ENCODE data around the gene LRRC45. TPM values are rescaled to one million over a fixed set of nuclear protein-coding genes. Genes with fewer than 3 reads are reported as not detected.

Gene LRRC45
- total RNA-seq, 2 donors from 2014 or later = 22.2 to 24.1 TPM

DNA sequence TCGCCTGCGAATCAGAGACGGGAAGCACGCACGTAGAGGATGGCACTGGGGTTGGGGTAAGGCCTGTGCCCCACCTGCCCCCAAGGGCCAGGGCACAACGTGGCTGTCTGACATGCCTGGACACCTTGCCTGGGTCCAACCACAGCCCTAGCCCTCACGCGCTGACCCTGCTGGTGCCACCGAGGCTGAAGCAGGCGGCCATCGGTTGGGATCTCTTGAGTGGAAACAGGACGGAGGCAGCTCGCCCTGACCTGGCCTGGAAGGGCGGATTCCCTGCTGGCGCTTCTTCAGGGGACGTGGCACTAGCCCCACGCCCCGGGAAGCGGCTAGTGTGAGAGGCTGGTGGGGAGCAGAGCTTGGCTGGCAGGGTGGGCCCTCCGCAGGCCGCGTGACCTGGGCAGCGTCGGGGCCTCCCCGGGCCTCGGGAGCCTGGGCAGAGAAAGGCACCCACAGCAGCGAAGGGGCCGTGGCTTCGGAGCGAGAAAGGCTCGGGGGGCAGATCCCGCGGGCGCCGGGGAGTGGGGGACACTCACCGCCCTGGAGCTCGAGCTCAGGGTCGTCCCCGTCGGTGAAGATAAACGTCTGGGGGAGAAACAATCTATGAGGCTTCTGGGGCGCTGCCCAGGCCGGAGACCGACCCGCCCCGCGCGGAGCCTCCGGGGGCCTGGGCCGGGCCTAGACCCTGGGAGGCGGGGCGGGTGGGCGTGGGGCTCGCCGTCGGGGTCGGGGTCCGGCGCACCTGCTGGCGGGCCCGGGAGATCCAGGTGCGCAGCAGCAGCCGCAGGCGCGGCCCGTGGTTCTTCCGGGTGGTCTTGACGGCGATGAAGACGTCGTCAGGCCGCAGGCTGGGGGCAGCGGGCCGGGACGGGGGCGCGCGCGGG lies 27.9 kb downstream of the LRRC45 start:
- intact Hi-C loops (cut with DNase I) = no loop called here
- Histone ChIP-seq H3K4me3 (peak overlapping the region; percentile 71 to 75), H3K4me1 (replicated peaks) (peaks cover 19% of the 10 kb centered on the region), H3K27me3 (replicated peaks; ENCODE audit: insufficient read depth) (no peaks in the 10 kb centered on the region), H3K27ac (peak overlapping the region; percentile 45 to 68), H3K9me3 (no peaks in the 10 kb centered on the region), H3K36me3 (peaks cover 13 to 29% of the 10 kb centered on the region in 2 donors)
- DNase-seq (ENCODE audit: low spot score) = no peak
- TF ChIP-seq POLR2AphosphoS5 (IDR thresholded peaks at IDR 0.05) = no peak
- no peak for TF ChIP-seq CTCF (IDR thresholded peaks at IDR 0.05)
- no peak for TF ChIP-seq POLR2A (IDR thresholded peaks at IDR 0.05)
- WGBS = 12% methylated on average over 54 of the region's 79 CpGs

- Histone ChIP-seq H3K27ac (peak within 1 kb of the TSS; percentile 45 to 68), H3K4me1 (replicated peaks) (peaks cover 19% of the 10 kb centered on the region), H3K27me3 (replicated peaks; ENCODE audit: insufficient read depth) (no peaks in the 10 kb centered on the region), H3K4me3 (peak within 1 kb of the TSS; percentile 71 to 75), H3K9me3 (no peaks in the 10 kb centered on the region), H3K36me3 (peaks cover 20 to 38% of the 10 kb centered on the region in 2 donors)
- TF ChIP-seq CTCF (IDR thresholded peaks at IDR 0.05) (no peak), POLR2AphosphoS5 (IDR thresholded peaks at IDR 0.05) (peak; percentile 74), POLR2A (IDR thresholded peaks at IDR 0.05) (peak; percentile 13)
- peak; percentile 69 for DNase-seq (ENCODE audit: low spot score)
- intact Hi-C loops (cut with DNase I) = no loop called here
- 2% methylated on average over 30 of the region's 94 CpGs for WGBS
Measured at GRCh38 chr17:82051776-82052637, 28.9 kb downstream of the LRRC45 start, which contains the start of the genes GPS1 and RFNG. Gene GPS1 (plus strand): TSS chr17:82051898. CDS start chr17:82051932, 34 bp downstream. Gene RFNG (minus strand): TSS chr17:82051811. CDS start chr17:82051766, 45 bp downstream.

GRCh38 chr17:82052638-82053059 lies 29.5 kb downstream of the LRRC45 start:
- peaks cover 20 to 35% of the 10 kb centered on the region in 2 donors for H3K36me3 ChIP-seq
- WGBS = 27% methylated on average over 19 of the region's 19 CpGs
- intact Hi-C loops (cut with DNase I) = no loop called here
- H3K4me3 ChIP-seq = peak overlapping the region; percentile 71 to 75
- H3K27me3 ChIP-seq (replicated peaks; ENCODE audit: insufficient read depth) = no peaks in the 10 kb centered on the region
- H3K4me1 ChIP-seq (replicated peaks) = peaks cover 19% of the 10 kb centered on the region
- no peak for DNase-seq (ENCODE audit: low spot score)
- H3K9me3 ChIP-seq = no peaks in the 10 kb centered on the region
- no peak for TF ChIP-seq POLR2A (IDR thresholded peaks at IDR 0.05)
- peak overlapping the region in 1 of 2 donors; percentile 68 for H3K27ac ChIP-seq

GRCh38 chr17:82053130-82053529 lies 30.0 kb downstream of the LRRC45 start:
- WGBS = 86% methylated on average over 16 of the region's 19 CpGs
- Histone ChIP-seq H3K9me3 (no peaks in the 10 kb centered on the region), H3K4me3 (peak overlapping the region in 1 of 2 donors; percentile 75), H3K4me1 (replicated peaks) (peaks cover 19% of the 10 kb centered on the region), H3K27ac (peak overlapping the region in 1 of 2 donors; percentile 68), H3K27me3 (replicated peaks; ENCODE audit: insufficient read depth) (no peaks in the 10 kb centered on the region), H3K36me3 (peaks cover 20 to 30% of the 10 kb centered on the region in 2 donors)
- DNase-seq (ENCODE audit: low spot score) = no peak
- no peak for TF ChIP-seq CTCF (IDR thresholded peaks at IDR 0.05)
- no peak for TF ChIP-seq POLR2AphosphoS5 (IDR thresholded peaks at IDR 0.05)
- TF ChIP-seq POLR2A (IDR thresholded peaks at IDR 0.05) = no peak
- intact Hi-C loops (cut with DNase I) = no loop called here

All from prostate gland (tissue), 2 donors.